ENCODE data around the gene CRTAC1.

GRCh38 chr10:98013122-98013521, 17.3 kb downstream of the CRTAC1 start:
- TF ChIP-seq POLR2A (IDR thresholded peaks at IDR 0.05), result no peak
- TF ChIP-seq, protein P1, sequence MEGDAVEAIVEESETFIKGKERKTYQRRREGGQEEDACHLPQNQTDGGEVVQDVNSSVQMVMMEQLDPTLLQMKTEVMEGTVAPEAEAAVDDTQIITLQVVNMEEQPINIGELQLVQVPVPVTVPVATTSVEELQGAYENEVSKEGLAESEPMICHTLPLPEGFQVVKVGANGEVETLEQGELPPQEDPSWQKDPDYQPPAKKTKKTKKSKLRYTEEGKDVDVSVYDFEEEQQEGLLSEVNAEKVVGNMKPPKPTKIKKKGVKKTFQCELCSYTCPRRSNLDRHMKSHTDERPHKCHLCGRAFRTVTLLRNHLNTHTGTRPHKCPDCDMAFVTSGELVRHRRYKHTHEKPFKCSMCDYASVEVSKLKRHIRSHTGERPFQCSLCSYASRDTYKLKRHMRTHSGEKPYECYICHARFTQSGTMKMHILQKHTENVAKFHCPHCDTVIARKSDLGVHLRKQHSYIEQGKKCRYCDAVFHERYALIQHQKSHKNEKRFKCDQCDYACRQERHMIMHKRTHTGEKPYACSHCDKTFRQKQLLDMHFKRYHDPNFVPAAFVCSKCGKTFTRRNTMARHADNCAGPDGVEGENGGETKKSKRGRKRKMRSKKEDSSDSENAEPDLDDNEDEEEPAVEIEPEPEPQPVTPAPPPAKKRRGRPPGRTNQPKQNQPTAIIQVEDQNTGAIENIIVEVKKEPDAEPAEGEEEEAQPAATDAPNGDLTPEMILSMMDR (IDR thresholded peaks at IDR 0.05), result no peak
- no peak for TF ChIP-seq POLR2AphosphoS5 (IDR thresholded peaks at IDR 0.05)
